ENCODE data around the gene FBLN1.

GRCh38 chr22:45483319-45483718 is 19.4 kb upstream of the FBLN1 start:
- TF ChIP-seq YY1 (IDR thresholded peaks at IDR 0.05; ENCODE audit: borderline replicate concordance in 1 of 3, control insufficient read depth in 1 of 3, extremely low read depth in 1 of 3, insufficient read depth in 3 of 3, insufficient read length in 1 of 3, insufficient replicate concordance in 2 of 3, low read depth in 1 of 3, low read length in 2 of 3) (no peak), HDGF (IDR thresholded peaks at IDR 0.05) (no peak), FOXP4 (CRISPR knock-in tag; IDR thresholded peaks at IDR 0.05; ENCODE audit: borderline replicate concordance) (no peak), SREBF2 (CRISPR knock-in tag; IDR thresholded peaks at IDR 0.05) (no peak), USF1 (CRISPR knock-in tag; IDR thresholded peaks at IDR 0.05) (no peak), SETDB1 (IDR thresholded peaks at IDR 0.05; ENCODE audit: low read length) (no peak), POLR3A (IDR thresholded peaks at IDR 0.05; ENCODE audit: borderline replicate concordance, extremely low read depth, insufficient read depth, insufficient read length) (no peak), GABPB1 (CRISPR knock-in tag; IDR thresholded peaks at IDR 0.05) (no peak), RAD21 (CRISPR knock-in tag; conservative IDR thresholded peaks at IDR 0.05 in 1 of 2, IDR thresholded peaks at IDR 0.05 in 1 of 2) (no peak), TAF1 (IDR thresholded peaks at IDR 0.05; ENCODE audit: control insufficient read depth, extremely low read depth, insufficient read depth, low read length, severe bottlenecking) (no peak), KAT8 (IDR thresholded peaks at IDR 0.05; ENCODE audit: low read depth) (no peak), ETV5 (CRISPR knock-in tag; IDR thresholded peaks at IDR 0.05; ENCODE audit: low read depth) (no peak)
- TF ChIP-seq, protein P1, sequence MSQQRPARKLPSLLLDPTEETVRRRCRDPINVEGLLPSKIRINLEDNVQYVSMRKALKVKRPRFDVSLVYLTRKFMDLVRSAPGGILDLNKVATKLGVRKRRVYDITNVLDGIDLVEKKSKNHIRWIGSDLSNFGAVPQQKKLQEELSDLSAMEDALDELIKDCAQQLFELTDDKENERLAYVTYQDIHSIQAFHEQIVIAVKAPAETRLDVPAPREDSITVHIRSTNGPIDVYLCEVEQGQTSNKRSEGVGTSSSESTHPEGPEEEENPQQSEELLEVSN (IDR thresholded peaks at IDR 0.05; ENCODE audit: borderline replicate concordance in 1 of 2, extremely low read depth in 1 of 2, insufficient read depth in 1 of 2, insufficient read length in 1 of 2, low read depth in 1 of 2, low read length in 1 of 2, poor library complexity in 1 of 2, severe bottlenecking in 1 of 2), result no peak
- TF ChIP-seq, protein P2, sequence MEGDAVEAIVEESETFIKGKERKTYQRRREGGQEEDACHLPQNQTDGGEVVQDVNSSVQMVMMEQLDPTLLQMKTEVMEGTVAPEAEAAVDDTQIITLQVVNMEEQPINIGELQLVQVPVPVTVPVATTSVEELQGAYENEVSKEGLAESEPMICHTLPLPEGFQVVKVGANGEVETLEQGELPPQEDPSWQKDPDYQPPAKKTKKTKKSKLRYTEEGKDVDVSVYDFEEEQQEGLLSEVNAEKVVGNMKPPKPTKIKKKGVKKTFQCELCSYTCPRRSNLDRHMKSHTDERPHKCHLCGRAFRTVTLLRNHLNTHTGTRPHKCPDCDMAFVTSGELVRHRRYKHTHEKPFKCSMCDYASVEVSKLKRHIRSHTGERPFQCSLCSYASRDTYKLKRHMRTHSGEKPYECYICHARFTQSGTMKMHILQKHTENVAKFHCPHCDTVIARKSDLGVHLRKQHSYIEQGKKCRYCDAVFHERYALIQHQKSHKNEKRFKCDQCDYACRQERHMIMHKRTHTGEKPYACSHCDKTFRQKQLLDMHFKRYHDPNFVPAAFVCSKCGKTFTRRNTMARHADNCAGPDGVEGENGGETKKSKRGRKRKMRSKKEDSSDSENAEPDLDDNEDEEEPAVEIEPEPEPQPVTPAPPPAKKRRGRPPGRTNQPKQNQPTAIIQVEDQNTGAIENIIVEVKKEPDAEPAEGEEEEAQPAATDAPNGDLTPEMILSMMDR (IDR thresholded peaks at IDR 0.05 in 2 of 3, conservative IDR thresholded peaks at IDR 0.05 in 1 of 3; ENCODE audit: insufficient read depth in 2 of 3, low read depth in 1 of 3, low read length in 3 of 3), result no peak

Data from K562 (cell line).